ENCODE measurements around the gene EIF4H. TPM values are rescaled to one million over a fixed set of nuclear protein-coding genes. Genes with fewer than 3 reads are reported as not detected.

The EIF4H gene
- total and polyA plus RNA-seq, 2 donors (not counting 3 experiments of a cell fraction or from before 2014, with no cell fraction given): 406 to 415 TPM

DNA sequence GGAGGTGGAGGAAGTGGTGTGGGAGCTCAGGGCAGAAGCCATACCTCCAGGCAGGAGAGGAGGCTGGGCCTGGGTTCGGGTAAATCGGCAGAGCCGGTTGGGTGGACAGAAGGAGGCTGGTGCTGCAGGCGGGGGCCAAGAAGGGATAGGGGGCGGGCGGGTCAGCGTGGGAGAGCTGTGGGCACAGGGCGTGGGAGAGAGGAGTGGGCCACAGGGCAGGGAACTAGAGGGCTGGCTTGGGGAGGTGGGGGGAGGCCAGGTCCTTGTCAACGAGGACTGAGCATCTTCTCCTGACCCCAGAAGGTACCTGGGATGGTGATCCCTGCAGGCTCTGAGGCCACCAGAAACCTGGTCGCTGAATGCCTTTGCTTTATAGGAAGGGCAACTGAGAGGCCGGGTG lies 47.6 kb downstream of the EIF4H start:
- intact Hi-C loops (cut with micrococcal nuclease) (no loop called here), dilution Hi-C loops (cut with MboI; ENCODE audit: extremely low pct_ligation_motif_present, low sequenced_read_pairs) (no loop called here)
- Histone ChIP-seq H3K4me2 (ENCODE audit: insufficient read depth, low read length) (no peak overlapping the region), H3K4me3 (replicated peaks in 1 of 3; ENCODE audit: insufficient read depth in 1 of 3, low read depth in 1 of 3, low read length in 3 of 3) (no peak overlapping the region), H3K36me3 (ENCODE audit: control insufficient read depth in 2 of 2, extremely low read depth in 1 of 2, insufficient read depth in 2 of 2, low read length in 2 of 2) (no peaks in the 10 kb centered on the region), H3K9me3 (replicated peaks; ENCODE audit: control insufficient read depth, insufficient read depth, low read length) (no peaks in the 10 kb centered on the region), H3K4me1 (ENCODE audit: control insufficient read depth, extremely low read depth, insufficient read depth, low read length) (no peaks in the 10 kb centered on the region), H3K27me3 (ENCODE audit: control insufficient read depth in 2 of 2, insufficient read depth in 2 of 2, low read length in 2 of 2) (no peaks in the 10 kb centered on the region), H4K20me1 (replicated peaks; ENCODE audit: control insufficient read depth, extremely low read depth, insufficient read depth, low read length) (no peaks in the 10 kb centered on the region), H3K9ac (replicated peaks; ENCODE audit: extremely low read depth, insufficient read depth, low read length) (no peak overlapping the region), H2AFZ (ENCODE audit: low read depth, low read length) (no peak overlapping the region), H3K27ac (ENCODE audit: insufficient read depth, low read depth, low read length) (no peak overlapping the region), H3K9me1 (replicated peaks; ENCODE audit: control insufficient read depth, extremely low read depth, insufficient read depth, low read length) (no peaks in the 10 kb centered on the region), H3K79me2 (ENCODE audit: control insufficient read depth, insufficient read depth, low read length) (no peaks in the 10 kb centered on the region)
- FAIRE-seq (no peak), DNase-seq (ENCODE audit: low read depth, low spot score) (no peak)
- ChIA-PET CTCF (interaction anchor here (0.6 to 2.1 kb wide), 2 partner anchors 16 to 154 kb away, joined by 4 to 14 read pairs; no protein-coding TSS in a partner anchor), POLR2A (no interaction called here)
- TF ChIP-seq EZH2 (IDR thresholded peaks at IDR 0.05; ENCODE audit: borderline replicate concordance, low read depth, low read length, severe bottlenecking): no peak
- TF ChIP-seq, protein P1, sequence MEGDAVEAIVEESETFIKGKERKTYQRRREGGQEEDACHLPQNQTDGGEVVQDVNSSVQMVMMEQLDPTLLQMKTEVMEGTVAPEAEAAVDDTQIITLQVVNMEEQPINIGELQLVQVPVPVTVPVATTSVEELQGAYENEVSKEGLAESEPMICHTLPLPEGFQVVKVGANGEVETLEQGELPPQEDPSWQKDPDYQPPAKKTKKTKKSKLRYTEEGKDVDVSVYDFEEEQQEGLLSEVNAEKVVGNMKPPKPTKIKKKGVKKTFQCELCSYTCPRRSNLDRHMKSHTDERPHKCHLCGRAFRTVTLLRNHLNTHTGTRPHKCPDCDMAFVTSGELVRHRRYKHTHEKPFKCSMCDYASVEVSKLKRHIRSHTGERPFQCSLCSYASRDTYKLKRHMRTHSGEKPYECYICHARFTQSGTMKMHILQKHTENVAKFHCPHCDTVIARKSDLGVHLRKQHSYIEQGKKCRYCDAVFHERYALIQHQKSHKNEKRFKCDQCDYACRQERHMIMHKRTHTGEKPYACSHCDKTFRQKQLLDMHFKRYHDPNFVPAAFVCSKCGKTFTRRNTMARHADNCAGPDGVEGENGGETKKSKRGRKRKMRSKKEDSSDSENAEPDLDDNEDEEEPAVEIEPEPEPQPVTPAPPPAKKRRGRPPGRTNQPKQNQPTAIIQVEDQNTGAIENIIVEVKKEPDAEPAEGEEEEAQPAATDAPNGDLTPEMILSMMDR (IDR thresholded peaks at IDR 0.05; ENCODE audit: extremely low read depth in 1 of 2, insufficient read depth in 1 of 2, low read depth in 1 of 2, low read length in 2 of 2): no peak
- TF ChIP-seq MYC (IDR thresholded peaks at IDR 0.05; ENCODE audit: low read depth, low read length): no peak
- no peak for TF ChIP-seq FOS (IDR thresholded peaks at IDR 0.05; ENCODE audit: borderline replicate concordance, insufficient read depth, low read length)
- no peak for TF ChIP-seq GATA2 (IDR thresholded peaks at IDR 0.05; ENCODE audit: insufficient read depth, insufficient read length, low read depth, low read length)
- no peak for TF ChIP-seq POLR2A (IDR thresholded peaks at IDR 0.05; ENCODE audit: low read depth, low read length)
- no peak for TF ChIP-seq POLR2AphosphoS5 (IDR thresholded peaks at IDR 0.05; ENCODE audit: insufficient read depth, low read depth, low read length)
- no peak for TF ChIP-seq JUN (IDR thresholded peaks at IDR 0.05; ENCODE audit: borderline replicate concordance, insufficient read depth, insufficient read length, low read depth)
- TF ChIP-seq, protein P2, sequence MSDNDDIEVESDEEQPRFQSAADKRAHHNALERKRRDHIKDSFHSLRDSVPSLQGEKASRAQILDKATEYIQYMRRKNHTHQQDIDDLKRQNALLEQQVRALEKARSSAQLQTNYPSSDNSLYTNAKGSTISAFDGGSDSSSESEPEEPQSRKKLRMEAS (IDR thresholded peaks at IDR 0.05; ENCODE audit: insufficient read depth, insufficient read length): no peak
- no TSS peak for BruUV-seq (replicated peaks)
